Activated T-cell treated with anti-CD3 and anti-CD28 coated beads for 1 hour (primary cell): ENCODE results near the gene PCDHGA8.
"Not testable (repeated sequence)": the region's sequence is repeated elsewhere in the genome, so short reads cannot be mapped to it uniquely, and the experiment has no call there.

Experiments used
- DNase-seq: peaks from one replicate; pipeline ENCODE4 v3.0.0-alpha.2; 2020; ENCODE audit warnings: low read depth

The PCDHGA8 gene

DNA sequence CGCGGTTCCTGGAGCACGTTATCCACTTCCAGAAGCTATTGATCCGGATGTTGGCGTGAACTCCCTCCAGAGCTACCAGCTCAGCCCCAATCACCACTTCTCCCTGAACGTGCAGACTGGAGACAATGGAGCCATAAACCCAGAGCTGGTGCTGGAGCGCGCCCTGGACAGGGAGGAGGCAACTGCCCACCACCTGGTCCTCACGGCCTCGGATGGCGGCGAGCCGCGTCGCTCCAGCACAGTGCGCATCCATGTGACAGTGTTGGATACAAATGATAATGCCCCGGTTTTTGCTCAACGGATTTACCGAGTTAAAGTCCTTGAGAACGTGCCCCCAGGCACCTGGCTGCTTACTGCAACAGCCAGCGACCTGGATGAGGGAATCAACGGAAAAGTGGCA is 11.0 kb downstream of the PCDHGA8 start:
- DNase-seq: no peak

DNA sequence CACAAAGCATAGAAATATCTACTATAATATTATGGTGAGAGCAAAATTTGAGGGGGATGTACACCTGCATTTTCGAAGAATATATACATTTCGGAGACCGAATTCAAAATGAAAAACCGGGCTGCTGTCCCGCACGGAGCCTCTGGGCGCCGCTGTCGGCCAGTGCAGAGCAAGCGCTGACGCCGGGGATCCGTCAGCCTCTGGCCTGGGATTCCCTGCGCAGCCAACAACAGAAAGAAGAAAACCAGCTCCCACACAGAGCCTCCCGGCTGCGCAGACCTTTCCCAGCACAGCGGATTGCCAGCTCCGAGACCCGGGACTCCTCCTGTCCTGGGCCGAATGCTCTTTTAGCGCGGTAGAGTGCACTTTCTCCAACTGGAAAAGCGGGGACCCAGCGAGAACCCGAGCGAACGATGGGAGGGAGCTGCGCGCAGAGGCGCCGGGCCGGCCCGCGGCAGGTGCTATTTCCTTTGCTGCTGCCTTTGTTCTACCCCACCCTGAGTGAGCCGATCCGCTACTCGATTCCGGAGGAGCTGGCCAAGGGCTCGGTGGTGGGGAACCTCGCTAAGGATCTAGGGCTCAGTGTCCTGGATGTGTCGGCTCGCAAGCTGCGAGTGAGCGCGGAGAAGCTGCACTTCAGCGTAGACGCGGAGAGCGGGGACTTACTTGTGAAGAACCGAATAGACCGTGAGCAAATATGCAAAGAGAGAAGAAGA is 15.5 kb downstream of the PCDHGA8 start, which contains the start of gene PCDHGB6:
Gene PCDHGB6 (plus strand): TSS at position 232 of the 716 bp plus-strand sequence. CDS start 182 bp downstream, at position 414.
- DNase-seq: not testable (repeated sequence)

DNA sequence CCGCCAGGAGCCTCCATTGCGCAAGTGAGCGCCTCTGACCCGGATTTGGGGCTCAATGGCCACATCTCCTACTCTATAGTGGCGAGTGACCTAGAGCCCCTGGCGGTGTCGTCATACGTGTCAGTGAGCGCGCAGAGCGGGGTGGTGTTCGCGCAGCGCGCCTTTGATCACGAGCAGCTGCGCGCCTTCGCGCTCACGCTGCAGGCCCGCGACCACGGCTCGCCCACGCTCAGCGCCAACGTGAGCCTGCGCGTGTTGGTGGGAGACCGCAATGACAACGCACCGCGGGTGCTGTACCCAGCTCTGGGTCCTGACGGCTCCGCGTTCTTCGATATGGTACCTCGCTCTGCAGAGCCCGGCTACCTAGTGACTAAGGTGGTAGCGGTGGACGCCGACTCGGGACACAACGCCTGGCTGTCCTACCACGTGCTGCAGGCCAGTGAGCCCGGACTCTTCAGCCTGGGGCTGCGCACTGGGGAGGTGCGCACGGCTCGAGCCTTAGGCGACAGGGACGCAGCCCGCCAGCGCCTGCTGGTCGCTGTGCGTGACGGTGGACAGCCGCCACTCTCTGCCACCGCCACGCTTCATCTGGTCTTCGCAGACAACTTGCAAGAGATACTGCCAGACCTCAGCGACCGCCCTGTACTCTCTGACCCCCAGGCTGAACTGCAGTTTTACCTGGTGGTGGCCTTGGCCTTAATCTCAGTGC is 17.3 kb downstream of the PCDHGA8 start:
- no peak for DNase-seq

DNA sequence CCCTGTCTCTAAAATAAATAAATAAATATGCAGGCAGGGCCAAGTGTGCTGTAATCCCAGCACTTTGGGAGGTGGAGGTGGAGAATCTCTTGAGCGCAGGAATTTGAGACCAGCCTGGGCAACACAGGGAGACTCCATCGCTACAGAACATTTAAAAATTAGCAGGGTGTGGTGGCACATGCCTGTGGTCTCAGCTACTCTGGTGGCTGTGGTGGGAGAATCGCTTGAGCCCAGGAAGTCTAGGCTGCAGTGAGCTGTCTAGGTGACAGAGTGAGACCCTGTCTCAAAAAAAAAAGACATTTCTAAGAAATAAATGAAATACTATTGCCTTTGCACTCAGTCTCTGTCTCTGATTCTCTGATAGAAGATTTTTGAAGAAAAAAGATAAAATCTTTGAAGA is 19.1 kb downstream of the PCDHGA8 start:
- no peak for DNase-seq

DNA sequence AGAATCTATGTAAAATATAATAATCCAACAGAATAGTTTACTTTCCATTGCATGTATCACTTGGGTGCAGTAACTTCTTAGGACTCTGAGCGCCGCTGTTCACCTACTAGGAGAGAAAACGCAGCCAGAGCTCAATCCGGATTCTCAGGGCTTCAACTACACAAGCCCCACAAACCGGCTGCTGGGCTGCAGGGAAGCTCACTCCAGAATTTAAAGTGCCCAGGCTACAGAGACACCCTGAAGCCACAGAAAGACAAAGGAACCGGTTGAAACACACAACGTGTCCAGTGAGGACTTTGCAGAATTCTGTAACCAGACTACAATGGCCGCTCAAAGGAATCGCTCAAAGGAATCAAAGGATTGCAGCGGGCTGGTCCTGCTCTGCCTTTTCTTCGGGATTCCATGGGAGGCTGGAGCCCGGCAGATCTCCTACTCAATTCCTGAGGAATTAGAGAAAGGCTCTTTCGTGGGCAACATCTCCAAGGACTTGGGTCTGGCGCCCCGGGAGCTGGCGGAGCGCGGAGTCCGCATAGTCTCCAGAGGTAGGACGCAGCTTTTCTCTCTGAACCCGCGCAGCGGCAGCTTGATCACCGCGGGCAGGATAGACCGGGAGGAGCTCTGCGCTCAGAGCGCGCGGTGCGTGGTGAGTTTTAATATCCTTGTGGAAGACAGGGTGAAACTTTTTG is 20.6 kb downstream of the PCDHGA8 start, which contains the start of gene PCDHGA10:
Gene PCDHGA10 (plus strand): TSS at position 134 of the 686 bp plus-strand sequence. CDS start 189 bp downstream, at position 323.
- peak; percentile 38 for DNase-seq

DNA sequence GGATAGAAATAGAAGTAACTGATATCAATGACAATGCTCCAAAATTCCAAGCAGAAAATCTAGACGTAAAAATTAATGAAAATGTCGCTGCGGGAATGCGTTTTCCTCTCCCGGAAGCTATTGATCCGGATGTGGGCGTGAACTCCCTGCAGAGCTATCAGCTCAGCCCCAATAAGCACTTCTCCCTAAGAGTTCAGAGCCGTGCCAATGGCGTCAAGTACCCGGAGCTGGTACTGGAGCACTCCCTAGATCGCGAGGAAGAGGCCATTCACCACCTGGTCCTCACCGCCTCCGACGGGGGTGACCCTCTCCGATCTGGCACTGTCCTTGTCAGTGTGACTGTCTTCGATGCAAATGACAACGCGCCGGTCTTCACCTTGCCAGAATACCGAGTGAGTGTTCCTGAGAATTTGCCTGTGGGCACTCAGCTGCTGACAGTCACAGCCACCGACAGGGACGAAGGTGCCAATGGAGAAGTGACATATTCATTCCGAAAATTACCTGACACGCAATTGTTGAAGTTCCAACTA is 21.2 kb downstream of the PCDHGA8 start:
- DNase-seq: no peak

DNA sequence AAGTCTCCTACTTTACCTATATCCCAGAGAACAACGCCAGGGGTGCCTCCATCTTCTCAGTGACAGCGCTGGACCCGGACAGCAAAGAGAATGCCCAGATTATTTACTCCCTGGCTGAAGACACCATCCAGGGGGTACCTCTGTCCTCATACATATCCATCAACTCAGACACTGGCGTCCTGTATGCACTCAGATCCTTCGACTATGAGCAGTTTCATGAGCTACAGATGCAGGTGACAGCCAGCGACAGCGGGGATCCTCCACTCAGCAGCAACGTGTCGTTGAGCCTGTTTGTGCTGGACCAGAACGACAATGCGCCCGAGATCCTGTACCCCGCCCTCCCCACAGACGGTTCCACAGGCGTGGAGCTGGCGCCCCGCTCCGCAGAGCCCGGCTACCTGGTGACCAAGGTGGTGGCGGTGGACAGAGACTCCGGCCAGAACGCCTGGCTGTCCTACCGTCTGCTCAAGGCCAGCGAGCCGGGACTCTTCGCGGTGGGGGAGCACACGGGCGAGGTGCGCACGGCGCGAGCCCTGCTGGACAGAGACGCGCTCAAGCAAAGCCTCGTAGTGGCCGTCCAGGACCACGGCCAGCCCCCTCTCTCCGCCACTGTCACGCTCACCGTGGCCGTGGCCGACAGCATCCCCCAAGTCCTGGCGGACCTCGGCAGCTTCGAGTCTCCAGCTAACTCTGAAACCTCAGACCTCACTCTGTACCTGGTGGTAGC is 22.3 kb downstream of the PCDHGA8 start:
- not testable (repeated sequence) for DNase-seq

DNA sequence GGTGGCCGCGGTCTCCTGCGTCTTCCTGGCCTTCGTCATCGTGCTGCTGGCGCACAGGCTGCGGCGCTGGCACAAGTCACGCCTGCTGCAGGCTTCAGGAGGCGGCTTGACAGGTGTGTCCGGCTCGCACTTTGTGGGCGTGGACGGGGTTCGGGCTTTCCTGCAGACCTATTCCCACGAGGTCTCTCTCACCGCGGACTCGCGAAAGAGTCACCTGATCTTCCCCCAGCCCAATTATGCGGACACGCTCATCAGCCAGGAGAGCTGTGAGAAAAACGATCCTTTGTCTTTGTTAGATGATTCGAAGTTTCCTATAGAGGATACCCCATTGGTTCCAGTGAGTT is 22.8 kb downstream of the PCDHGA8 start:
- DNase-seq: not testable (repeated sequence)

DNA sequence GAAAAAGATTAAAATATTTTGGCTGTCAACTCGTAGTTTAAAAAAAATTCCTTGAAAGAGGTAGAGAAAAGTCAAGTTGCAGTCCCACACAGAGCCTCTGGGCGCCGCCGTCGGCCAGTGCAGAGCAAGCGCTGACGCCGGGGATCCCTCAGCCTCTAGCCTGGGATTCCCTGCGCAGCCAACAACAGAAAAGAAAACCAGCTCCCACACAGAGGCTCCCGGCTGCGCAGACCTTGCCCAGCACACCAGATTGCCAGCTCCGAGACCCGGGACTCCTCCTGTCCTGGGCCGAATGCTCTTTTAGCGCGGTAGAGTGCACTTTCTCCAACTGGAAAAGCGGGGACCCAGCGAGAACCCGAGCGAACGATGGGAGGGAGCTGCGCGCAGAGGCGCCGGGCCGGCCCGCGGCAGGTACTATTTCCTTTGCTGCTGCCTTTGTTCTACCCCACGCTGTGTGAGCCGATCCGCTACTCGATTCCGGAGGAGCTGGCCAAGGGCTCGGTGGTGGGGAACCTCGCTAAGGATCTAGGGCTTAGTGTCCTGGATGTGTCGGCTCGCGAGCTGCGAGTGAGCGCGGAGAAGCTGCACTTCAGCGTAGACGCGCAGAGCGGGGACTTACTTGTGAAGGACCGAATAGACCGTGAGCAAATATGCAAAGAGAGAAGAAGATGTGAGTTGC is 25.2 kb downstream of the PCDHGA8 start, which contains the start of gene PCDHGB7:
Gene PCDHGB7 (plus strand): TSS at position 184 of the 679 bp plus-strand sequence. CDS start 183 bp downstream, at position 367.
- peak; percentile 19 for DNase-seq

DNA sequence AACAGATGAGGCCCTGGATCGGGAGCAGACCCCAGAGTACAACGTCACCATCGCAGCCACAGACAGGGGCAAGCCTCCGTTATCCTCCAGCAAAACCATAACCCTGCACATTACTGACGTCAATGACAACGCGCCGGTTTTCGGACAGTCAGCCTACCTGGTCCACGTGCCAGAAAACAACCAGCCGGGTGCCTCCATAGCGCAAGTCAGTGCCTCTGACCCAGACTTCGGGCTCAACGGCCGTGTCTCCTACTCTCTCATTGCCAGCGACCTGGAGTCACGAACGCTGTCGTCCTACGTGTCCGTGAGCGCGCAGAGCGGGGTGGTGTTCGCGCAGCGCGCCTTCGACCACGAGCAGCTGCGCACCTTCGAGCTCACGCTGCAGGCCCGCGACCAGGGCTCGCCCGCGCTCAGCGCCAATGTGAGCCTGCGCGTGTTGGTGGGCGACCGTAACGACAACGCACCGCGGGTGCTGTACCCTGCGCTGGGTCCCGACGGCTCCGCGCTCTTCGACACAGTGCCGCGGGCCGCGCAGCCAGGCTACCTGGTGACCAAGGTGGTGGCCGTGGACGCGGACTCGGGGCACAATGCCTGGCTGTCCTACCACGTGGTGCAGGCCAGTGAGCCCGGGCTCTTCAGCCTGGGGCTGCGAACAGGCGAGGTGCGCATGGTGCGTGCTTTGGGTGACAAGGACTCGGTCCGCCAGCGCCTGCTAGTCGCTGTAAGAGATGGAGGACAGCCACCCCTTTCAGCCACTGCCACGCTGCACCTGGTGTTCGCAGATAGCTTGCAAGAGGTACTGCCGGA is 26.8 kb downstream of the PCDHGA8 start:
- no peak for DNase-seq

DNA sequence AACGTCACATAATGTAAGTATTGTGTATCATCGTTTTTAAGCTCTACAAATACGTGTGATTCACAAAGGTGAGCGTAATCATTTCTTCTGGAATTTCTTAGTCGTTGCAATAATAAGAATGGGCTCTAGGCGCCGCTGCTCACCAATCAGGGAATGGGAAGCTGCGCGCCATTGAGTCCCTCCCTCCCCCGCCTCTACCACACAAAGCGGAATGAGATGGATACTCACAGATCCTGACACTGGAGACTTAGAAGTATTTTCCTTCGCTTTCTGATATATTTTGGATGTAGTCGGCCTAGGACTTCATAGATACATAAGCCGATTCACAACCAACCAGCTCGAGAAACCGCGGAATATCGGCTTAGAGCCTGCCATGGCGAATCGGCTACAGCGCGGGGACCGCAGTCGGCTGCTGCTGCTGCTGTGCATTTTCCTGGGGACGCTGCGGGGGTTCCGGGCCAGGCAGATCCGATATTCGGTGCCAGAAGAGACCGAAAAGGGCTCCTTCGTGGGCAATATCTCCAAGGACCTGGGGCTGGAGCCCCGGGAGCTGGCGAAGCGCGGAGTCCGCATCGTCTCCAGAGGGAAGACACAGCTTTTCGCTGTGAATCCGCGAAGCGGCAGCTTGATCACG is 28.5 kb downstream of the PCDHGA8 start, which contains the start of gene PCDHGA11:
Gene PCDHGA11 (plus strand): TSS at position 197 of the 634 bp plus-strand sequence. CDS start 177 bp downstream, at position 374.
- DNase-seq: peak; percentile 22

DNA sequence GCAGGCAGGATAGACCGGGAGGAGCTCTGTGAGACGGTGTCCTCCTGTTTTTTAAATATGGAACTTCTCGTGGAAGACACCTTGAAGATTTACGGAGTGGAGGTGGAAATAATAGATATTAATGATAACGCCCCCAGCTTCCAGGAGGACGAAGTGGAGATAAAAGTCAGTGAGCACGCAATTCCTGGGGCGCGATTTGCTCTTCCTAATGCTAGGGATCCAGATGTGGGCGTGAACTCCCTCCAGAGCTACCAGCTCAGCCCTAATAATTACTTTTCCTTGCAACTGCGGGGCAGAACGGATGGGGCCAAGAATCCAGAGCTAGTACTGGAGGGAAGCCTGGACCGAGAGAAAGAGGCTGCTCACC is 29.0 kb downstream of the PCDHGA8 start:
- DNase-seq: no peak

DNA sequence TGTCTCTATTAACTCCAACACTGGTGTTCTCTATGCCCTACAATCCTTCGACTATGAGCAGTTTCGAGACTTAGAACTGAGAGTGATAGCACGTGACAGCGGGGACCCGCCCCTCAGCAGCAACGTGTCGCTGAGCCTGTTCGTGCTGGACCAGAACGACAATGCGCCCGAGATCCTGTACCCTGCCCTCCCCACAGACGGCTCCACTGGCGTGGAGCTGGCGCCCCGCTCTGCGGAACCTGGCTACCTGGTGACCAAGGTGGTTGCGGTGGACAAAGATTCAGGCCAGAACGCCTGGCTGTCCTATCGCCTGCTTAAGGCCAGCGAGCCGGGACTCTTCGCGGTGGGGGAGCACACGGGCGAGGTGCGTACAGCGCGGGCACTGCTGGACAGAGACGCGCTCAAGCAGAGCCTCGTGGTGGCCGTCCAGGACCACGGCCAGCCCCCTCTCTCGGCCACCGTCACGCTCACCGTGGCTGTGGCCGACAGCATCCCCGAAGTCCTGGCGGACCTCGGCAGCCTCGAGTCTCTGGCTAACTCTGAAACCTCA is 30.4 kb downstream of the PCDHGA8 start:
- no peak for DNase-seq

DNA sequence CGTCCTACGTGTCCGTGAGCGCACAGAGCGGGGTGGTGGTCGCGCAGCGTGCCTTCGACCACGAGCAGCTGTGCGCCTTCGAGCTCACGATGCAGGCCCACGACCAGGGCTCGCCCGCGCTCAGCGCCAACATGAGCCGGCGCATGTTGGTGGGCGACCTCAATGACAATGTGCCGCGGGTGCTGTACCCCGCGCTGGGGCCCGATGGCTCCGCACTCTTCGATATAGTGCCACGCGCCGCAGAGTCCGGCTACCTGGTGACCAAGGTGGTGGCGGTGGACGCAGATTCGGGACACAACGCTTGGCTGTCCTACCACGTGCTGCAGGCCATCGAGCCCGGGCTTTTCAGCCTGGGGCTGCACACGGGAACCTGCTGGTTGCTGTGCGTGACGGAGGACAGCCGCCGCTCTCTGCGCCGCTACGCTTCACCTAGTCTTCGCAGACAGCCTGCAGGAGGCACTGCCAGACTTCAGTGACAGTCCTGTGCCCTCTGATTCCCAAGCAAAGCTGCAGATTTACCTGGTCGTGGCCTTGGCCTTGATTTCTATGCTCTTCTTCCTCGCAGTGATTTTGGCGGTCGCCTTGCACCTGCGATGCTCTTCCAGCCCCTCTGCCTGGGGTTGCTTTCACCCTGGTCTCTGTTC is 35.5 kb downstream of the PCDHGA8 start:
- DNase-seq: no peak

DNA sequence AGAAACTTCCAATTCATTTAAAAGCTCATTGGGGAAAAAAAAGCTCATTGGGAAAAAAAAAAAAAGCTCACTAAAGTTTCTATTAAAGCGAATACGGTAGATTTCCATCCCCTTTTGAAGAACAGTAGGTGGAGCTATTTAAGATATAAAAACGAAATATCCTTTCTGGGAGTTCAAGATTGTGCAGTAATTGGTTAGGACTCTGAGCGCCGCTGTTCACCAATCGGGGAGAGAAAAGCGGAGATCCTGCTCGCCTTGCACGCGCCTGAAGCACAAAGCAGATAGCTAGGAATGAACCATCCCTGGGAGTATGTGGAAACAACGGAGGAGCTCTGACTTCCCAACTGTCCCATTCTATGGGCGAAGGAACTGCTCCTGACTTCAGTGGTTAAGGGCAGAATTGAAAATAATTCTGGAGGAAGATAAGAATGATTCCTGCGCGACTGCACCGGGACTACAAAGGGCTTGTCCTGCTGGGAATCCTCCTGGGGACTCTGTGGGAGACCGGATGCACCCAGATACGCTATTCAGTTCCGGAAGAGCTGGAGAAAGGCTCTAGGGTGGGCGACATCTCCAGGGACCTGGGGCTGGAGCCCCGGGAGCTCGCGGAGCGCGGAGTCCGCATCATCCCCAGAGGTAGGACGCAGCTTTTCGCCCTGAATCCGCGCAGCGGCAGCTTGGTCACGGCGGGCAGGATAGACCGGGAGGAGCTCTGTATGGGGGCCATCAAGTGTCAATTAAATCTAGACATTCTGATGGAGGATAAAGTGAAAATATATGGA is 38.1 kb downstream of the PCDHGA8 start, which contains the start of gene PCDHGA12:
Gene PCDHGA12 (plus strand): TSS at position 176 of the 782 bp plus-strand sequence. CDS start 253 bp downstream, at position 429.
- no peak for DNase-seq

DNA sequence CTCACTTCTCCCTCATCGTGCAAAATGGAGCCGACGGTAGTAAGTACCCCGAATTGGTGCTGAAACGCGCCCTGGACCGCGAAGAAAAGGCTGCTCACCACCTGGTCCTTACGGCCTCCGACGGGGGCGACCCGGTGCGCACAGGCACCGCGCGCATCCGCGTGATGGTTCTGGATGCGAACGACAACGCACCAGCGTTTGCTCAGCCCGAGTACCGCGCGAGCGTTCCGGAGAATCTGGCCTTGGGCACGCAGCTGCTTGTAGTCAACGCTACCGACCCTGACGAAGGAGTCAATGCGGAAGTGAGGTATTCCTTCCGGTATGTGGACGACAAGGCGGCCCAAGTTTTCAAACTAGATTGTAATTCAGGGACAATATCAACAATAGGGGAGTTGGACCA is 38.9 kb downstream of the PCDHGA8 start:
- no peak for DNase-seq

DNA sequence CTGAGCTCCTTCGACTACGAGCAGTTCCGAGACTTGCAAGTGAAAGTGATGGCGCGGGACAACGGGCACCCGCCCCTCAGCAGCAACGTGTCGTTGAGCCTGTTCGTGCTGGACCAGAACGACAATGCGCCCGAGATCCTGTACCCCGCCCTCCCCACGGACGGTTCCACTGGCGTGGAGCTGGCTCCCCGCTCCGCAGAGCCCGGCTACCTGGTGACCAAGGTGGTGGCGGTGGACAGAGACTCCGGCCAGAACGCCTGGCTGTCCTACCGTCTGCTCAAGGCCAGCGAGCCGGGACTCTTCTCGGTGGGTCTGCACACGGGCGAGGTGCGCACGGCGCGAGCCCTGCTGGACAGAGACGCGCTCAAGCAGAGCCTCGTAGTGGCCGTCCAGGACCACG is 39.9 kb downstream of the PCDHGA8 start:
- DNase-seq: not testable (repeated sequence)

DNA sequence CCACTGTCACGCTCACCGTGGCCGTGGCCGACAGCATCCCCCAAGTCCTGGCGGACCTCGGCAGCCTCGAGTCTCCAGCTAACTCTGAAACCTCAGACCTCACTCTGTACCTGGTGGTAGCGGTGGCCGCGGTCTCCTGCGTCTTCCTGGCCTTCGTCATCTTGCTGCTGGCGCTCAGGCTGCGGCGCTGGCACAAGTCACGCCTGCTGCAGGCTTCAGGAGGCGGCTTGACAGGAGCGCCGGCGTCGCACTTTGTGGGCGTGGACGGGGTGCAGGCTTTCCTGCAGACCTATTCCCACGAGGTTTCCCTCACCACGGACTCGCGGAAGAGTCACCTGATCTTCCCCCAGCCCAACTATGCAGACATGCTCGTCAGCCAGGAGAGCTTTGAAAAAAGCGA is 40.3 kb downstream of the PCDHGA8 start:
- DNase-seq: not testable (repeated sequence)
